Lower lobe of right lung (tissue), 2 donors: Measurements from ENCODE around the gene TMEM123. TPM values are rescaled to one million over a fixed set of nuclear protein-coding genes. Genes with fewer than 3 reads are reported as not detected.

ENCODE experiments used
- ATAC-seq, 2 donors: fragments of 200-7000 bp; cut with Tn5 transposase; one replicate each; pipeline ENCODE4 v1.9.1; 2020 to 2022; ENCODE audit warnings: mild to moderate bottlenecking in 2 of 2, moderate library complexity in 2 of 2
- DNase-seq: peaks from one replicate; pipeline ENCODE4 v3.0.0-alpha.2; 2020
- H3K27ac ChIP-seq: fragments of 200-600 bp; one replicate; pipeline ENCODE4 v1.8.0; 2022
- H3K27me3 ChIP-seq: fragments of 200-600 bp; one replicate; pipeline ENCODE4 v1.8.0; 2022; ENCODE audit warnings: low read depth
- H3K36me3 ChIP-seq: fragments of 200-600 bp; one replicate; pipeline ENCODE4 v1.8.0; 2022; ENCODE audit warnings: mild to moderate bottlenecking
- H3K4me1 ChIP-seq: fragments of 200-600 bp; one replicate; pipeline ENCODE4 v1.8.0; 2022
- H3K4me3 ChIP-seq: fragments of 200-600 bp; one replicate; pipeline ENCODE4 v1.8.0; 2022; ENCODE audit warnings: mild to moderate bottlenecking
- H3K9me3 ChIP-seq: fragments of 200-600 bp; one replicate; pipeline ENCODE4 v1.8.0; 2022
- CTCF ChIP-seq: fragments of 200-600 bp; IDR thresholded peaks from one replicate; pipeline ENCODE4 v1.8.0; 2022; ENCODE audit warnings: antibody characterized with exemption, mild to moderate bottlenecking
- intact Hi-C: fragments of 100-400 bp; cut with DNase I; formaldehyde crosslinking; loops from one replicate; pipeline ENCODE4 v1.11.0; 2022
- total RNA-seq: library from RNA; stranded (reverse); fragmentation: NEBNext Ultra II Directional; extraction: Animal tissue kit (Norgen Biotek cat#: 25700); gene quantifications from one replicate; pipeline ENCODE4 v1.2.1, GENCODE V29; 2021
- donor health status: DM: no; HTN: yes; CAD: no; lungs with severe emphysema.

TMEM123 gene
- total RNA-seq, 1 donor from 2014 or later, result 199 TPM

DNA sequence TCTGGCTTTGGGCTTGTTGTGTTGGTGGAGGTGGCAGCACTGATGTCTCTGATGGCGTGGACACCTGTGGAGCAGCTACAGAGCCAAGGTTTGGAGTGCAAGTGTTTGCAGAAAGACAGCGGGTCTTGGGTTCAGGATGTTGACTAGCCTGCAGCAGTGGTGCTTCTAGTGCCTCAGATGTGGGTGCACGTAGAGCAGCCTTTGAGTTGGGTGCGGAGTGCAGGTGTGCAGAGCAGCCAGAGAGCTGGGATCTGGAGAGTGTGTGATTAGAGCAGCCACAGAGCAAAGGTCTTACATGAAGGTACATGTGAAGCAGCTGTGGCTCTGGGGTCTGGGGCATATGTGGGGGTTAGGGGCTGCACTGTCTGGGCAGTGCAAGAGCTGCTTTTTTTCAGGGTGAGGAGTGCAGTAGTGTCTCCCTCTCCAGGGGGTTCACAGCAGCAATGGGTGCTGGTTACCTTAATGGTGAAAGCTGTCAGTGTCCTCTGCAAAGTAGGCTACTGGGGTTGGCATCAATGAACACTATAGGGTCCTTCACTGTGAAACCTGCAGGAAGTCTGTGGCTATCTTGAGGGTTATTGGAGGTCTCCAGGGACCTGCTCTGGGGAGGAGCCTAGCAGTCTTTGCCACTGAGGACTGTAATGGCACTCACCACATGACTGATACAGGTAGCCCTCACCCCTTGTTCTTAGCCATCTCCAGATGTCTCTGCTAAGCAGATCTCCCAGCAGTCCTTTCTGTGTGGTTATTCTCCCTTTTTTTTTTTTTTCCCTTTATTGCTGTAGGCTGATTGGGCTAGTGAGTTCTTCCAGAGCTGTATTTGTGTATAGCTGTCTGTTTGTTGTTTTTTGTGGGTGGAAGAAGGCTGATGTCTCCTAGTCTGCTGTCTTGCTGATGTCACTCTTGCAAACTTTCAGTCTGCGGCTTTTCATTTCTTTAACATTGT, 91.2 kb downstream of the TMEM123 start:
- peak; percentile 21 to 32 for ATAC-seq
- TF ChIP-seq CTCF, result no peak

DNA sequence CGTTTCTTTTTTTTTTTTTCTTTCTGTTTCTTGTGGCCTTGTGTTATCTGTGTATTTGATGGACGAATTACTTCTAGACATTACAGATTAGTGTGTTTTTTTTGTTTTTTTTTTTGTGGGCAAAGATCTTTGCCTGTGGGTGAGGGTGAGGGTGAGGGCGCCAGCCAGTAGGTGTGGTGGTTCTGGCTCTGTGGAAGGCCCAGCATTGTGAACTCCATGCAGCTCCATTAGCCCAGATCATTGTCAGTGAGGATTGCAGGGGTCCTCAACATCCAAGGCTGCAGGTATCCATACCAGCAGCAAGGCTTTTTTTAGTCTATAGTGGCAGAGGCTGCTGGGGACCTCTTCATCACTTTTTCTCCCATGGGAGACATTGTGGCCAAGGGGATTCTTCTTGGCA, 91.9 kb downstream of the TMEM123 start:
- DNase-seq (no peak), ATAC-seq (no peak)
- Histone ChIP-seq H3K4me3 (no peak overlapping the region), H3K4me1 (no peaks in the 10 kb centered on the region), H3K36me3 (peaks cover 63% of the 10 kb centered on the region), H3K27me3 (no peaks in the 10 kb centered on the region), H3K27ac (no peak overlapping the region), H3K9me3 (no peaks in the 10 kb centered on the region)
- TF ChIP-seq CTCF, result no peak
- intact Hi-C loops, result no loop called here

More for the DNA sequence above, 91.2 kb downstream of the TMEM123 start:
- Histone ChIP-seq H3K36me3 (peaks cover 70% of the 10 kb centered on the region), H3K4me1 (no peaks in the 10 kb centered on the region), H3K9me3 (no peaks in the 10 kb centered on the region), H3K27ac (no peak overlapping the region), H3K4me3 (no peak overlapping the region), H3K27me3 (no peaks in the 10 kb centered on the region)
- DNase-seq, result no peak
- intact Hi-C loops, result no loop called here

GRCh38 chr11:102359372-102359771, 93.2 kb downstream of the TMEM123 start:
- TF ChIP-seq CTCF, result no peak
- Histone ChIP-seq H3K27ac (no peak overlapping the region), H3K36me3 (peaks cover 53% of the 10 kb centered on the region), H3K4me1 (no peaks in the 10 kb centered on the region), H3K9me3 (no peaks in the 10 kb centered on the region), H3K27me3 (no peaks in the 10 kb centered on the region), H3K4me3 (no peak overlapping the region)
- no peak for ATAC-seq
- DNase-seq, result no peak
- intact Hi-C loops, result no loop called here

DNA sequence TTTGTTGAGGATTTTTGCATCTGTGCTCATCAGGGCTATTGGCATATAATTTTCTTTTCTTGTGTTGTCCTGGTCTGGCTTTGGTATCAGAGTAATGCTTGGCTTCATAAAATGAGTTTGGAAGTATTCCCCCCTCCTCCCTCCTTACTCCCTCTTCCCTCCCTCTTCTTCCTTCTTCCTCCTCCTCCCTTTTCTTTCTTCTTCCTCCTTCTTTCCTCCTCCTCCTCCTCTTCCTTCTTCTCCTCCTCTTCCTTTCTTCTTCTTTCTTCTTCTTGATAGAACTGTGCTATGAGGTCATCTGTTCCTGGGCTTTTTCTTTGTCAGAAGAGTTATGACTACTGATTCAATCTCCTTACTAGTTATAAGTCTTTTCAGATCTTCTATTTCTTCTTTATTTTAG, 95.4 kb downstream of the TMEM123 start:
- H3K36me3 ChIP-seq, result peaks cover 48% of the 10 kb centered on the region
- no peak overlapping the region for H3K27ac ChIP-seq
- intact Hi-C loops, result no loop called here
- no peaks in the 10 kb centered on the region for H3K27me3 ChIP-seq
- DNase-seq (no peak), ATAC-seq (no peak)
- TF ChIP-seq CTCF, result no peak
- no peaks in the 10 kb centered on the region for H3K4me1 ChIP-seq
- H3K9me3 ChIP-seq, result no peaks in the 10 kb centered on the region
- H3K4me3 ChIP-seq, result no peak overlapping the region

- intact Hi-C loops, result no loop called here
- H3K9me3 ChIP-seq, result no peaks in the 10 kb centered on the region
- H3K4me1 ChIP-seq, result peaks cover 32% of the 10 kb centered on the region
- no peaks in the 10 kb centered on the region for H3K27me3 ChIP-seq
- DNase-seq, result no peak
- TF ChIP-seq CTCF, result no peak
- peak overlapping the region; percentile 99 for H3K27ac ChIP-seq
- H3K36me3 ChIP-seq, result peaks cover 29% of the 10 kb centered on the region
- peak overlapping the region; percentile 80 for H3K4me3 ChIP-seq
- peak; percentile 15 to 34 for ATAC-seq
Measured at GRCh38 chr11:102347462-102348370, 104.8 kb downstream of the TMEM123 start.
